GM12801 (cell line): ENCODE measurements around the gene TPSB2.

ENCODE experiments used
- TF ChIP-seq, protein P1 (sequence below): IDR thresholded peaks from one replicate; pipeline ENCODE4 v1.5.1; 2011; ENCODE audit warnings: control low read depth; ENCODE audit not compliant: insufficient read length; ENCODE audit errors: extremely low read depth

The TPSB2 gene

DNA sequence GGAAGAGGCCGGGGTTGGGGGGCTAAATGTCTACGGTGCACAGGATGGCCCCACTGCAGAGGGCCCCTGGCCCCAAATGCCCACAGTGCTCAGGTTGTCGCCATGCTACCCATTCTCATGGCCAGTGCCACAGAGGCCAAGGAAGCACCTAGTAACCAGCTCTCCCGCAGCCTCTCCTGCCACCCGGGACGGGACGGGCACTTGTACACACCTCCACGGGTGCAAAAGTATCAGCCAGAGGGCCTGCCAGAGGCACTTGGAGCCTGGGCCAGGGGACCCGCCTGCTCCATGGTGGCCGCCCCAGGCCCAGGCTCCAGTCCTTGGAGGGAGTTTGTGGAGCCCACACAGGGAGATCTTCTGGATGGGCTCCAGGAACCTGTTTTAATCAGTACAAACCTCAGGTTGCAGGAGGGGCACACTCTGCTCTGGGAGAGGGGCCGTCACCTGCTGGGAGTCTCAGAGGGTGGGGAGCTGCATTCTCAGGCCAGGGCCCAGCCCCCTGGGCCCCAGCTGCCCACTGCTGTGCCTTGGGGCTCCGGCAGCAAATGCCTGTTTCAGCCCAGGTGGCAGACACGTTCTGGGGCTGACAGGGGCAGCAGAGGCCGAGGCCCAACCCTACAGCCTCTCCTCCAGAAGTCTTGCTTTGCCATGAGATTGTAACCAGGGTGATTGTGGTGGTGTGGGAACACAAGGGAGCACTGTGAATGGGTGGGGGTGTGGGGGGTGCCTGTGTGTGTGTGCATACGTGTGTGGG, 33.8 kb upstream of the TPSB2 start:
- TF ChIP-seq, protein P1, sequence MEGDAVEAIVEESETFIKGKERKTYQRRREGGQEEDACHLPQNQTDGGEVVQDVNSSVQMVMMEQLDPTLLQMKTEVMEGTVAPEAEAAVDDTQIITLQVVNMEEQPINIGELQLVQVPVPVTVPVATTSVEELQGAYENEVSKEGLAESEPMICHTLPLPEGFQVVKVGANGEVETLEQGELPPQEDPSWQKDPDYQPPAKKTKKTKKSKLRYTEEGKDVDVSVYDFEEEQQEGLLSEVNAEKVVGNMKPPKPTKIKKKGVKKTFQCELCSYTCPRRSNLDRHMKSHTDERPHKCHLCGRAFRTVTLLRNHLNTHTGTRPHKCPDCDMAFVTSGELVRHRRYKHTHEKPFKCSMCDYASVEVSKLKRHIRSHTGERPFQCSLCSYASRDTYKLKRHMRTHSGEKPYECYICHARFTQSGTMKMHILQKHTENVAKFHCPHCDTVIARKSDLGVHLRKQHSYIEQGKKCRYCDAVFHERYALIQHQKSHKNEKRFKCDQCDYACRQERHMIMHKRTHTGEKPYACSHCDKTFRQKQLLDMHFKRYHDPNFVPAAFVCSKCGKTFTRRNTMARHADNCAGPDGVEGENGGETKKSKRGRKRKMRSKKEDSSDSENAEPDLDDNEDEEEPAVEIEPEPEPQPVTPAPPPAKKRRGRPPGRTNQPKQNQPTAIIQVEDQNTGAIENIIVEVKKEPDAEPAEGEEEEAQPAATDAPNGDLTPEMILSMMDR = no peak

DNA sequence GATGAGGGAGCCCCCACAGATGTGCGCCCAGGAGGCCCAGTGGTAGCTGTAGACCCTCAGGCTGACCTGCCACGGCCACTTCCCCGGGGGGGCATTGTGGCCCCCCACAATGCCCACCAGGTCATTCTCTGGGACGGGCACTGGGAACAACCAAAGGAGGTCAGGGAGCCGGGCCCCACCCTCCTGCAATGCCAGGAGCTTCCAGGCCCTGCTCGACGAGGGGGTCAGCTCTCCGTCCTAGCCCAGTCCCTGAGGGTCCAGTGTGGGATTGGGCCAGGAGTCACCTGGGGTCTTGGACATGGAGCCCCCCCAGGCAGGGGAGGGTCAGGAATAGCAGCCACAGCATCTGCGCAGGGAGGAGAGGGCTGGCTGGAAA, 32.9 kb upstream of the TPSB2 start:
- TF ChIP-seq, protein P1 = no peak

DNA sequence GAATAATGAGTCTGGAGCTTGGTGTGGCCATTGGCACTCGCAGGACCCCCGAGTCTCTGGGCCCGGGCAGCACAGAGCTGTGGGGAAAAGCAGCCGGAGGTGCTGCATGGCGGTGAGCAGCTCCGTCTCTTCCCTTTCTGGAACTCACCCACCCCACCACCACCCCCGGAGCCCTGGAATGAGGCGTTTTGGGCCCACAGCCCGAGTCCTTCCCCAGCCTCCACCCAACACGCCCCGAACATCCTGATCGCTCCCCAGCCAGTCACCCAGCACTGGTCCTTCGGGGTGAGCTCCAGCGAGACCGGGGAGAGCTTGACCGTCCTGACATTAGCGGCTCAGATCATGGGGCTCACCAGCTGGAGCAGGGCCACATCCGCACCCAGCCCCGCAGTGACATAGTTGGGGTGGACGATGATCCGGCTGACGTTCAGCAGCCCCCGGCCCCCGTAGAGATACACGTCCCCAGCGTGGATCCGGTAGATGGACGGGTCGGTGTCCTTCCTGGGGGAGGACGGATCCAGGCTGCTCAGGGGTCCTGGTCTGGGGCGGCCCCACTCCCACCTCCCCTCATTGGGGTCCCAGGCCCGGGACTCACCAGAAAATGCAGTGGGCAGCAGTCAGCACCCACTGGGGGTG, 32.3 kb upstream of the TPSB2 start:
- TF ChIP-seq, protein P1 = no peak

DNA sequence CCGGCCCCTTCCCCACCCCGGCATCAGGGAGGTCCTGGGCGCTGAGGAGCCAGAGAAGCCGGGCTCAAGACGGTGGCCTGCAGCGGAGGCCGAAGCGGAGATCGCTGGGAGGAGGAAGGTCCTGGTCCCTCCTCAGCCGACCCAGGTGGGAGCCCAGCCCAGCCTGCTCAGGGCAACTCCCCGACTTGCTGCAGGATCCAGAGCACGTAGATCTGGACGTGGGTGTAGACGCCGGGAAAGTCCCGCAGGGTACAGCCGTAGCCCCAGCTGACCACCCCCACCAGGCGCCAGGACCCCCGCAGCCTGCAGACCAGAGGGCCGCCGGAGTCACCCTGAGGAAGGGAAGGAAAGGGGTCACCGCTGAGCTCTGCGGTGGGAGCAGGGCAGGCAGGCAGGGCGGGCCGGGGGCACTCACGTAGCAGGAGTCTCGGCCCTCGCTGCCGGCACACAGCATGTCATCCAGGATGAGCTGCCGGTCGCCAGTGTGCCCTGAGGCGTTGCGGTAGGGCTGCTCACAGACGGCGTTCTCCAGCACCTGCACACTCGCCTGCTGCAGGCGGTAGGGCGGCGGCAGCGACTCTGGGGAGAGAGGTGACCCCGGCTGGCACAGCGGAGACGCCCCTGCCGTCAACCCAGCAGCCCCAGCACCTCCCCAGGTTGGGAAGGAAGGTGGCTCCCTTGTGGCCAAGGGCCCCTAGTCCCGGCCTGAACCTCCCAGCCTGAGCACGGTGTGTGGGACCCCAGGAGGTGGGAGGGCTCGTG, 31.3 kb upstream of the TPSB2 start:
- TF ChIP-seq, protein P1 = no peak

DNA sequence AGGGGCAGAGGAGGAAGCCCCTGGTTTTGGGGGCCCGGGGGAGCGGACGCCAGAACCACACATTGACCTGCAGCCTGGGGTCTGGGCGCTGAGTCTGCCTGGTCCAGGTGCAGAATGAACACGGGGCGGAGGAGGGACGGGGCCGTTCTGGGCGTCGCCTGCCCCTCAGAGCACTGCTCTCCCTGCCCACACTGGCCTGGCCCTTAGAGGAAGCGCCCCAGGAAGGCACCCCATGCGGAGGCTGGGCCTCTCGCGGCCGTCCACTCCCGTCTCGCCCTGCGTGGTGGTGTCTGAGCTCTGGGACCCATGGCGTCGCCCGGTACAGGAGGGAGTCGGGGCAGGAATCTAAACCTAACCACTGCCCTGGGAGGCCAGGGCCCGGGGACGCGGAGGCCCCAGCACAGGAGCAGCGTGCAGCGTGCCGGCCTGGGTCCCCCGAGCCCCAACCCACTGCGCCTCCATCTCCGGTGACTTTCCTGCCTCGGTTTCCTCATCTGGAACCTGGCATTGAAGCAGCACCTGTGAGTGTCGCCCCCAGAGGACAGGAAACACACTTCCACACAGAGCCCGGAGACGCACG, 30.2 kb upstream of the TPSB2 start:
- TF ChIP-seq, protein P1 = no peak

DNA sequence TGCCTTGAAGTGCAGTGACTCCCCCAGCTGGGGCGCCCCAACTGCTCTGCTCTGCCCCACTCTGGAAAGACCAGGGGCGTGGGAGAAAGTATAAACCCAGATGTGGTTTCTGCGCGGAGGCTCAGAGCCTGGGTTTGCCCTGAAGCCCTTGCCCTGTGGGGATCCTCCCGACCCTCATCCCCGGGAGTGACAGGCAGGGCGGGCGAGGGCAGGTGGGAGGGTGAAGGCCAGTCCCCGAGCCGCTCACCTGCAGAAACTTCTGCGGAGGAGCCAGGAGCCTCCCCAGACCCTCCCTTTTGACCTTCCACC, 29.7 kb upstream of the TPSB2 start:
- TF ChIP-seq, protein P1 = no peak
